GM18861 (cell line): ENCODE measurements around the gene RRAD.

ENCODE experiments used
- ATAC-seq: cut with Tn5 transposase; IDR thresholded peaks from one replicate; pipeline ENCODE4 v1.9.1; 2021; ENCODE audit not compliant: unreplicated experiment

The RRAD gene

DNA sequence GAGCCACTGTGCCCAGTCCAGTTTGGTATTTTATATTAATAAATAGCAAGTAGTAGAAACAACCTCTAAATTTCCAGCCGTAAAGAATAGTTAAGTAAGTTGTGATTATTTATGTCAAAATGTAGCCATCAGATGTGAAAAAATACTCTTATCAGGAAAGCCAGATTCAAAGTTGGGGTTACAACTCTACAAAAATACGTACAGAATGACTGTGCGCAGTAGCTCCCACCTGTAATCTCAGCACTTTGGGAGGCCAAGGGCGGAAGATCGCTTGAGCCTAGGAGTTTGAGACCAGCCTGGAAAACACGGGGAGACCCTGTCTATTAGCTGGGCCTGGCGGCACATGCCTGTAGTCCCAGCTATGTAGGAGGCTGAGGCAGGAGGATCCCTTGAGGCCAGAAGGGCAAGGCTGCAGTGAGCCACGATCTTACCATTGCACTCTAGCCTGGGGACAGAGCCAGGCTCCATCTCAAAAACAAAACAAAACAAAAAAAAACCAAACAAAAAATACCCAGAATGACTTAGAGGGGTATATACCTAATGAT lies 43.3 kb downstream of the RRAD start:
- no peak for ATAC-seq

DNA sequence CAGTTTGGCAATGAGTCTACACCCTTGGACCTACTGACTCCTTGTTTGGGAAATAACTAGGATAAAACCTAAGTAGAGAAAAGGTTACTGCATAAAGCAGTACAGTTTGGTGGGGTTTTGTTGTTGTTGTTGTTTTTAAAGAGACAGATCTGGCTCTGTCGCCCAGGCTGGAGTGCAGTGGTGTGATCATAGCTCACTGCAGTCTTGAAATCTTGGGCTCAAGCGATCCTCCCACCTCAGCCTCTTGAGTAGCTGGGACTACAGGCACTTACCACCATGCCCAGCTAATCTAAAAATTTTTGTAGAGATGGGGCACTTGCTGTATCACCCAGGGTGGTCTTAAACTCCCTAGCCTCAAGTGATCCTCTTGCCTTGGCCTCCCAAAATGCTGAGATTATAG lies 43.8 kb downstream of the RRAD start:
- no peak for ATAC-seq

GRCh38 chr16:66881014-66881417 lies 44.3 kb downstream of the RRAD start:
- ATAC-seq, result no peak

DNA sequence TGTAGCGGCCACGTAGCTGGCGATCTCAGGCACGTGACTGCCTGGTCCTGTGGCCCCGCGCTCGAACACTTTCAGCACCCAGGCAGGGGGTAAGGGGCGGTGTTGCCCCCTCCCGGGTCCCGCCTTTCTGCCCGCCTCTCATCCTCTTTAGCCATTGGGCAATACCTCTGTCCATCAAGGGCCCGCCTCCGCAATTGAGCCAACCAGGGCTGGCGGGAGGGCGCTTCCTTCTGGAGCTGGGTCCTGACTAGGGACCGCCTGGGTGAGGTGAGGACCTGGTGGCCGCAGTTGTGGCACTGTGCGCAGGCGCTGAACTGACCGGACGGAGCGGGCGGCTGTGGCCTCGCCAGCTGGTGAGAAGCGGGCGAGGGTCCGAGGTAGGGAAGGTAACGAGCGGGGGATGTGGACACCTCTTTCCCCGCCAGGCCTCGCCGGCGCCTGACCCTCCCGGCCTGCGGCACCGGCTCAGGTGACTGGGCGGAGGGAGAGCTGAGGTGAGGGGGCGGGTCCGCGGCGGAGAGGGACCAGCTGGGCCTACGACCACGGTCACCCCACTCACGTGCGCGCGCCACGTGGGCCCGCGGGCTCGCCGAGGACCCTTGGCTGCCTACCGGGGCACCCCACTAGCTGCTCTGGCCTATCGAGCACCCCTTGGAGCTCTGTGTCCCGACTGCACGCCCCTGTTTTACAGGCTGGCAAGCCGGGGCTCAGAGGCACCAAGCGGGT lies 44.9 kb downstream of the RRAD start, which contains the start of gene PDP2:
Gene PDP2 (plus strand): TSS at position 228 of the 726 bp plus-strand sequence. CDS start 3,770 bp downstream, outside the sequence.
- peak; percentile 88 for ATAC-seq

DNA sequence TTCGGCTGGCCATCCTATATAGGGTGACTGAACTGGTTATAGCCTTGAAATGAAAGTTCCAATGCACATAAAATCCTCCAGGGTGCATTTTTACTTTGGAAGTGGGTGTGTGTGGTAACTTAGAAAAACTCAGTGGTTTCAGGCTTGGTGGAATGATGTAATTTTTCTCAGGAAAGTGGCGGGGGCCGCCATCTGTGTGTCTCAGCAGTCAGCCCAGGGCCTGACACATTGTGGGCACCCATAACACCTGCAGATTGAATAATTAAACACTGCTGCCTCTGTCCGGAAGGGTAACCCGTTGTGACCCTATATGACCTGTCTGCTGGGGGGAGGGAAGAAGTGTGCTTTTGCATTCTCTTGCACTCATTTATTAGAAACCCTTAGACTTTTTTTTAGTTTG lies 47.3 kb downstream of the RRAD start:
- peak; percentile 23 for ATAC-seq

DNA sequence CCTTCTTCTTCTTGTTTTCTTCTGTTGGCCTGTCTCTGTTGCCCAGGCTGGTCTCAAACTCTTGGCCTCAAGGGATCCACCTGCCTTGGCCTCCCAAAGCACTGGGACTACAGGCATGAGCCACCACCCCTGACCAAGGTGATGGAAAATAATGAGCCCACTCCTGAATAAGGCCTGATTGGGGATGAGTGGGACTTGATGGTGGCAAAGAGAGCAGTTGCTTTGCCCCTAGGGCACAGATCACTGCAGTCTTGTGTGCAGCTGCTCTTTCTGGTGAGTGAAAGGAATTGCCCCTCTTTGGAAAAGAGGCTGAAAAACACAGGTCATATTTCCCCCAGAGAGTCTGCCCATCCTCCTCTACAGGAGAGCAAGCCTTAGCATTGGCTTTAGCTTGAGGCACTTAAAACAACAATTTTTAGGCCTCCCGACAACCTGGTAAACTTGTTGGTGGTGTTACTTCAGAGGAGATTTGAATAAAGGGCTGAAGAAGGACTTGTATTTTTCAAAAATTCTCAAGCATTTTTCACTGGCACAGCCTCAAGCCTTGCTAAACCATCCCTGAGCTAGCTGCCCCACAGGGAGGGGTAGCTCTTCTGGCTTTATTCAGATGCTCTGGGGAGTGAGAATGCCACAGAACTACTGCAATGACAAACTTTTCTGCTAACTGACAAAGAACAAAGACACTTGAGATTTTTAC lies 51.1 kb downstream of the RRAD start:
- ATAC-seq, result no peak

GRCh38 chr16:66873685-66874055 lies 51.7 kb downstream of the RRAD start:
- no peak for ATAC-seq

DNA sequence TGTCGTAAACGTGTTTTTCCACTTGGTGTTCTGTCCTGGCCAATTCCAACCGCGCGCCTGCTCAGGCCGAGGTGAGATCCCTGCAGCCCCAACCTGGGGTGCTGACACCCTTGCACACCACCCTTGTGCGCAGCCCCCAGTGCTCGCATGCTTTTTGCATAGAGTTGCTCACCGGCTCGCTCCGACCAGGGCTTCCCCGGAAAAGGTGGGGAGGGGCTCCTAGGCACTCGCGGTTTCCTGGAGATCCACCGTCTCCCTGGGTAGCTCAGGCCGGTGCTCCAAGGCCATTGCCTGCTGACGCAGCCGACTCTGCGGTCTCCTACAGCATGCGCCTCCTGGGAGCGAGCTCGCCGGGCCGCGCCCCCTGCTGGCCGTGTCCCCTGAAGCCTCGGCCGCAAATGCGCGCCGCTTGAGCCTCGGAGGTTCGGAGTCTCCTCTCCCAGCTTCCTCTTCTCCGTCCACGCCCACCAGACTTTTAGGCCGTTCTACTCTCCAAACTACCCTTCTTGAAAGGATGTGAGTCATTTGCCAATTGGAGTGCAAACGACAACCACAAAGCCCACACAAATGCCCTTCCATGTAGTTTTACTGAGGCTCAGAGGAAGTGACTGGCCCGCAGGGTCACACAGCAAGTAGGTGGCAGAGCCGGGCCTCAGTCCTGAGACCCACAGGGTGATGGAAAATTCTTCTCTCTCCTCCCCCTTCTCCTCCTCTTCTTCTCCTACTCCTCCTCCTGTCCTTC lies 52.2 kb downstream of the RRAD start:
- ATAC-seq, result peak; percentile 84

DNA sequence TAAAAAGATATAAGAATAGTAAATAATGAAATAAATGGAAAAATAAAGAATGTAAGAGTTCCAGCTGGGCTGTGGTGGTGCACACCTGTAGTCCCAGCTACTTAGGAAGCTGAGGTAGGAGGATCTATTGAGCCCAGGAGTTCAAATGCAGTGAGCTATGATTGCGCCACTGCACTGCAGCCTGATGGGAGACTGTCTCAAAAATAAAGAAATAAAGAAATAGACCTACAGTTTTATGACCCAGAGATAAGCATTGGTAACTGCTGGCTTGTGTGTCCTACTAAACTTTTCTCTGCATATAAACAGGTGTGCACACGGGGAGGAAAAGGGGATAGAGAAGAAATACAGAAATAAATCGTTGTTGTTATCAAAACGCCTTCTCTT lies 52.8 kb downstream of the RRAD start:
- ATAC-seq, result no peak

GRCh38 chr16:66871840-66872239 lies 53.5 kb downstream of the RRAD start:
- no peak for ATAC-seq
